SKM-1 (cell line): ENCODE data around the gene FBXO17.
"Not testable (repeated sequence)": the region's sequence is repeated elsewhere in the genome, so short reads cannot be mapped to it uniquely, and the experiment has no call there.

Experiments
- DNase-seq: peaks from one replicate; lab custom pipeline; 2025; ENCODE audit not compliant: unreplicated experiment; lab: John Stamatoyannopoulos, UW

Gene FBXO17, protein sequence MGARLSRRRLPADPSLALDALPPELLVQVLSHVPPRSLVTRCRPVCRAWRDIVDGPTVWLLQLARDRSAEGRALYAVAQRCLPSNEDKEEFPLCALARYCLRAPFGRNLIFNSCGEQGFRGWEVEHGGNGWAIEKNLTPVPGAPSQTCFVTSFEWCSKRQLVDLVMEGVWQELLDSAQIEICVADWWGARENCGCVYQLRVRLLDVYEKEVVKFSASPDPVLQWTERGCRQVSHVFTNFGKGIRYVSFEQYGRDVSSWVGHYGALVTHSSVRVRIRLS

DNA sequence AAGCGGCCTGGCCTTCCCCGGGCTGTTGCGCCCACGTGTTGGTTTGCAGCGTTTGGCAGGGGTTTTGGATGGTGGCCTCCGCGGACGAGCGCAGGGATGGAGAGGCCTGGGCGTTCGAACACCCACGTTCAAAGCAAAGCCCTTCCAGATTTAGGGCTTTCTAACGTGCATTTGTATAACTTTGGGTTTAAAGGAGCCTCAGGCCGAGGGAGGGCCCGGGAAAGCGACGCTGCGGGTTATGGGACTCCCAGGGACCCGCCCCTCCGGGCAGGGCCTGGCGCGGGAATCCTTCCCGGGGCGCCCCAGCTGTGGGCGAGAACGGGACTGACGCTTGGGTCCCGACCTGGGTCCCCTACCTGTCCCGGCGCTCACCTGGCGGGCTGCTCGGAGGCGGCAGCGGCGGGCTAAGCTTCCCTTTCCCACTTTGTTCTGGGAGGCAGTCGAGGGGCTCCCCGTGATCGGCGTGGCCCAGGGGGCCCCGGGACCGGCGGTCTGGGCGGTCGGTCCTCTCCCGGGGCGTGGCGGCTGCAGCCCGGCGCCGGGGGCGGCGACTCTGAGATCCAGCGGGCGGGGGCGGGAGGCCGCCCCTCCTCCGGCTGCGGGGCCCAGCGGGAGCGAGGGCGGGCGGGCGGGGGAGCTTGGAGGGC is at the start of gene FBXO17:
TSS of gene FBXO17 (minus strand) at position 529 of the 647 bp plus-strand sequence. CDS start 25,423 bp downstream, outside the sequence.
- DNase-seq = no peak

DNA sequence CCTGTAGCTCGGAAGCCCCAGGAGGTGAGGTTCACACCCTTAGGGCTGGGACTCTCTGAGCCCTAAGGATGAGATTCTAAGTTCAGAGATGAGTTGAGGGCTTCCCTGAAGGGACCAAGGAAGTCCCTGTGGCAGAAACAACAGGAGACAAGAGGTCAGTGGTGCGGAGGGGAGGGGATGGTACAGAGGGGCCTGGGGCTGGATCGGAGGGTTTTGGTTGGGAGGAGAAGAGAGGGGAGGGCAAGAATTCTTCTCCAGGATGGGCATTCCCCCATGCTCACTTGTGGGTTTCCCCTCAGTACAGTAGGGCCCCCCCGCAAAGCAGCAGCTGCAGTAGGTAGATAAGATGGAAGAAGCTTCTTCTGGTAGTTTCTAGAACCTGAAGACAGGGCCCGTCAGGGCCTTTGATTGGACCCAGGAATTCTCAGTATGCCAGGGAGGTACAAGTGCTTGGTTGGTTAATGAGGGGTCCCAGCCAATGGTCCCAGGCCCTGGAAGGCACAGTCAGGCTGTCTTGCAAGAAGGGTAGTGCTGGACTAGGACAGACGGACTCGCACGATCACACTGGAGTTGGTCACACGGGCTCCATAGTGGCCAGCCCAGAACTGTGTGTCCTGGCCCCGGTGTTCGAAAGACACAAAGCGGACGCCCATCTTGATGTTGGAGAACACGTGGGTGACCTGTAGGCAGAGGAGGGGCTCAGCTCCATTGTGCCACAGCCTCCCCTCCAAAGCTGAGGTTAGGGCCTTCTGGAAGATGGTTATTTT is 49.5 kb upstream of the FBXO17 start:
- DNase-seq = no peak

DNA sequence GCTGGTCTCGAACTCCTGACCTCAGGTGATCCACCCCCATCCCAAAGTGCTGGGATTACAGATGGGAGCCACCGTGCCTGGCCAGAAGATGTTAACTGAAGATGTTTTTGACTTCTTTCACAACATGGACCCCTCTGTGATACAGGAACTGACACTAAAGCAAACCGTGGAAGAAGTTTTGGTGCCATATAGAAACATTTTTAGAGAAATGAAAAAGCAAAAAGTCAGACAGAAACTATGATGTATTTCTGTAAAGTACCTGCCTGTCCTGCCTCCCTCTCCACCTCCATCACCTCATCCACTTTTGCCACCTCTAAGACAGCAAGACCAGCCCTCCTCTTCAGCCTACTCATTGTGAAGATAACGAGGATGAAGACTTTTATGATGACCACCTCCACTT is 45.5 kb upstream of the FBXO17 start:
- DNase-seq = no peak

DNA sequence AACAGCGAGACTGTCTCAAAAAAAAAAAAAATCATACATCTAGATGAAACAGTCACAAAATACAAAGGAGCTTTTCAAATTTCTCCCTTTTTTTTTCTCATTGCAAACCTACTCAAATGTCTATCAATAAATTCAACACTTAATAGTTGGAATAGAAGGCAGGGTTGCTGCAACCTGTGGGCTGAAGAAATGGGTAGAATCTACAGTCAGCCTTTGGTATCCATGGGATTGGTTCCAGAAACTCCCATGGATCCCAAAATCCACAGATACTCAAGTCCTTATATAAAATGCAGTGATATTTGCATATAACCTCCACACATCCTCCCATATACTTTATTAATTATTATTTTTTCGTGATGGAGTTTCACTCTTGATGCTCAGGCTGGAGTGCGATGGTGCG is 42.1 kb upstream of the FBXO17 start:
- no peak for DNase-seq

DNA sequence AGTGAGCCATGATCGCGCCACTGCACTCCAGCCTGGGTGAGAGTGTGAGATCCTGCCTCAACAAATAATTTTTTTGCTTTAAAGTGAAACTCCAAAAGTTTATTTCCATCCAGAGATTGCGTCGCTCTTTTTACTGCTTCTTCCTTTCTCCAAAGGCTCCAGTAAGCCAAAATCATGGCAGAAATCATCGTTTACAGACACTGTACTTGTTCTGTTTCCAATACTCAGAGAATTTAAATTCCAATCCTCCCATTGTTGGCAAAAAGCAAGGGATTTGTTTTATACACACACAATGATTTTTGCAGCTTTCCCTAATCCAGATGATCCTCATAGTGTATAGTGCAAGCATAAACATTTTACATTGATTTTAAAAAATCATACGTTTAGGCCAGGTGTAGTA is 41.5 kb upstream of the FBXO17 start:
- no peak for DNase-seq

DNA sequence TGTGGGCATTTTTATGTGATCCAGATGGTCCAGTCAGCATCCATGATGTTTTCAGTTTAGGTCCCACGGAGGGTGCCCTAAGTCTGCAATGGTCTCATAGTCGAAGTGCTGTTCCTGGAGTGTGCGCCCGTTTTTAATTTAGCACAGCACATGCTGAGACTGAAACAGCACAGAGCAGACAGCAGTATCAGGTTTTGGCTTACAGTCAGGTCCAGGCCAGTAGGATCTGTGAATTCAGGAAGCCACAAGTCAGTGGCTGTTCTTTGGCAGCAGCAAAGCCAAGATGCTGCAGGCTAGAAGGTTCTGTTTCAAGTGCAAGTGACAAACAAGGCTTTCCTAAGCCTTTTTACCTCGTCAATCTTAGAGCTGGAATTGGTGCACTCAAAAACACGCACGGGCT is 38.5 kb upstream of the FBXO17 start:
- no peak for DNase-seq

DNA sequence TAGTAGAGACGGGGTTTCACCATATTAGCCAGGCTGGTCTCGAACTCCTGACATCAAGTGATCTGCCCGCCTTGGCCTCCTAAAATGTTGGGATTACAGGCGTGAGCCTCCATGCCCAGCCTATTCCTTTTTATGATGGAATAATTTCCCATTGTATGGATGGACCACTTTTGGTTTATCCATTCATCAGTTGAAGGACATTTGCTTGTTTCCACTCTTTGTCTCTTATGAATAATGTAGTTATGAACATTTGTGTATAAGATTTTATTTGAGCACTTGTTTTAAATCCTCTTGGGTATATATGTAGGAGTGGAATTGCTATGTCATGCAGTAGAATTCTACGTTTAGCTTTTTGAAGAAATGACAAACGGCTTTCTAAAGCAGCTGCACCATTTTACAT is 33.5 kb upstream of the FBXO17 start:
- no peak for DNase-seq

DNA sequence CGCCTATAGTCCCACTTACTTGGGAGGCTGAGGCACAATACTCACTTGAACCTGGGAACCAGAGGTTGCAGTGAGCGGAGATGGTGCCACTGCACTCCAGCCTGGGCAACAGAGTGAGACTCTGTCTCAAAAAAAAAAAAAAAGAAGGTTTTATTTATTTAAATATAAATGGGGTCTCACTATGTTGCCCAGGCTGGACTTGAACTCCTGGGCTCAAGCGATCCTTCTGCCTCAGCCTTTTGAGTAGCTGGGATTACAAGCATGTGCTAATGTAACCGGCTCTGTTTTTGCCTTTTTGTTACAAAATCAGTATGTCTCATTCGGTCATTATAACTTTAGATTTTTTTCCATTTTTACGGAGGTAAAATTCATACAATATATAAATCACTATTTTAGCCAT is 32.6 kb upstream of the FBXO17 start:
- DNase-seq = no peak

DNA sequence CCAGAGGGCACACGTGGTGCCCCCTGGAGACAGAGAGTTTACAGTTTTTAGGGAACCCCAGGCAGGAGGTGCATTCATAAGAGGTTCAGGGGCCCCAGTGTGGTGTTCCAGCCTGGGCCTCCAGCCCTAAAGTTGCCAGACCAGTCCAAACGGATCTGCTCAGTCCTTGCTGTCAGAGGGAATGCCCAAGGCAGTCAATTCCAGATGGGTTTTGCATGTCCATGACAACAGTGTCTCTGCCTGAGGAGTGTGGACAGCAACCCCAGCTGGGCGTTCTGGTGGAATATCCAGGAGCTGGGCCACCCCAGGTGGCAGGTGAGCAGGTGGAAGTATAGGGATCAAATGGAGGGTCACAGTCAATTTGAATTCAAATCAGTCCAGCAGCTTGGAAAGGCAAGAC is 31.6 kb upstream of the FBXO17 start:
- DNase-seq = no peak

DNA sequence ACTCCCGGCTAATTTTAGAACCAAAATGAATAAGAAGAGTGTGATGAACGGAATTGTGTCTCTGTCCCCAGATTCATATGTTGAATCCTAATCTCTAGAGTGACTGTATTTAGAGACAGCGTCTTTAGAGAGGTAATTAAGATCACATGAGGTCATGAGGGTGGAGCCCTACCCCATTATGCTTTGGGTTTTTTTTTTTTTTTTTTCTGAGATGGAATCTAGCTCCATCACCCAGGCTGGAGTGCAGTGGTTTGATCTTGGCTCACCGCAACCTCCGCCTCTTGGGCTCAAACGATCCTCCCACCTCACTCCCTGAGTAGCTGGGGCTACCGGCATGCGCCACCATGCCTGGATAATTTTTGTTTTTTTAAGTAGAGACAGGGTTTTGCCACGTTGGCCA is 28.9 kb upstream of the FBXO17 start:
- DNase-seq = no peak

DNA sequence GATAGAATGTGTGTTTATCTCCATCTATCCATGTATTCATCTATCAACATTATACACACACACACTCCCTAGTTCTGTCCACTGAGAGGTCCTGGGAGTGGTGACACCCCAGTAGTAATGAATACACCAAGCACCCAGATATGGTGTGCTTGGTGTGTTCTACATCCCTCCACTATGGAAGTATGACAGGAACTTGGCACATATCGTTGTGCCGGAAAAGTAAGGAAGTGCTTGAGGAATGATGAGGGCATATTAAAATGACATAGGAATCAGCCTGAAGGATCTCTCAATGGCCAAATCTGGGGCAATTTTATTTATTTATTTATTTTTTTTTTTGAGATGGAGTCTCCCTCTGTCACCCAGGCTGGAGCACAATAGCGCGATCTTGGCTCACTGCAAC is 28.3 kb upstream of the FBXO17 start:
- no peak for DNase-seq

DNA sequence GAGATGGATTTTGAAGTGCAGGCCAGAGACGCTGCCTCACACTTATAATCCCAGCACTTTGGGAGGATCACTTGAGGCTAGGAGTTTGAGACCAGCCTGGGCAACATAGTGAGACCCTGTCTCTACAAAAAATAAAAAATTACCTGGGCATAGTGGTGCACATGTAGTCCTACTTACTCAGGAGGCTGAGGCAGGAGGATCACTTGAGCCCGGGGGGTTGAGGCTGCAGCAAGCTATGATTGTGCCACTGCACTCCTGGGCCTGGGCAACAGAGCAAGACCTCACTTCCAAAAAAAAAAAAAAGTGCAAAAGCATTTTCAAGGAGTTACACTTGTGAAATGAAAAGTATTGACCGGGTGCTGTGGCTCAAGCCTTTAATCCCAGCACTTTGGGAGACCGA is 27.6 kb upstream of the FBXO17 start:
- DNase-seq = no peak

DNA sequence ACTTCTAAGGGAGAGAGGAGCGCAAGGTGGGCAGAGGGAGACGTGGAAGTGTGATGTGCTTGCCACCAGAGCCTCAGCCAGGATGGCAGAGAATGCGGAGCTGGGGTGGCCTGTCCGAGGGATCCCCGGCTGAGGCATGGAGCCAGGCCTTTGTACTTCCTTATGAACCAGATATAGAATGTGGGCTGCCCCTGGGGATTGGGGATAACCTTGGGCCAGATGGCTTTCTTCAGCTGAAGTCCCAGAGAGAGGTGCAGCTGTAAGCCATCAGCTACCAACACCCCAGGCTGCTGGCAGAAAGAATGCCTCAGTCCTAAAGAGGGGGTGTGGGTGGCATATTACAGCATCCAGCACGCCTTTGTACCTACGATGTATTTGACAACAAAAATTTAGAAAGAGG is 25.5 kb upstream of the FBXO17 start:
- DNase-seq = no peak

DNA sequence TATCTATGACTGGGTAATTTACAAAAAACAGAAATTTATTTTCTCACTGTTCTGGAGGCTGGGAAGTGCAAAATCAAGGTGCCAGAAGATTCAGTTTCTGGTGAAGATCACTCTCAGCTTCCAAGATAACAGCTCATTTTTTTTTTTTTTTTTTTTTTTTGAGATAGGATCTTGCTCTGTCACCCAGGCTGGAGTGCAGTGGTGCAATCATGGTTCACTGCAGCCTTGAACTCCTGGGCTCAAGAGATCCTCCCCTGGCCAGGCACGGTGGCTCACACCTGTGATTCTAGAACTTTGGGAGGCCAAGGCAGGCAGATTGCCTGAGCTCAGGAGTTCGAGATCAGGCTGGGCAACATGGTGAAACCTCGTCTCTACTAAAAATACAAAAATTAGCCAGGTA is 22.0 kb upstream of the FBXO17 start:
- not testable (repeated sequence) for DNase-seq

DNA sequence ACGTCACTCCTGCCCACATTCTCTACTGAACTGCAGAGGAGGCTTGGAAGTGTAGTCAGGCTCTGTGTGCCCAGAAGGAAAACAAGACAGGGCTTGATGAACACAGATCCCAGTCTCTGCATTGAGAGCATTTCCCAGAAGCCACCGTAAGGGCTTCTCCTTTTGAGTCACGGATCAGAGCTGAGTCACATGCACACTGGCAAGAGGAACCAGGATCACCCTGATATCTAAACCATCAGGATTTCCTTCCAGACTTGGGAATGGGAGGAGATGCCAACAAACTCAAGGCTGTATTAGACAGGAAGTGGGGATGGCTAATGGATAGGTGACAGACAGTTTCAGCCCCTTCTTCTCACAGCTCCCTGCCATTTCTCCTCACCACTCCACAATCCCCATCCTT is 17.7 kb upstream of the FBXO17 start:
- DNase-seq = no peak

DNA sequence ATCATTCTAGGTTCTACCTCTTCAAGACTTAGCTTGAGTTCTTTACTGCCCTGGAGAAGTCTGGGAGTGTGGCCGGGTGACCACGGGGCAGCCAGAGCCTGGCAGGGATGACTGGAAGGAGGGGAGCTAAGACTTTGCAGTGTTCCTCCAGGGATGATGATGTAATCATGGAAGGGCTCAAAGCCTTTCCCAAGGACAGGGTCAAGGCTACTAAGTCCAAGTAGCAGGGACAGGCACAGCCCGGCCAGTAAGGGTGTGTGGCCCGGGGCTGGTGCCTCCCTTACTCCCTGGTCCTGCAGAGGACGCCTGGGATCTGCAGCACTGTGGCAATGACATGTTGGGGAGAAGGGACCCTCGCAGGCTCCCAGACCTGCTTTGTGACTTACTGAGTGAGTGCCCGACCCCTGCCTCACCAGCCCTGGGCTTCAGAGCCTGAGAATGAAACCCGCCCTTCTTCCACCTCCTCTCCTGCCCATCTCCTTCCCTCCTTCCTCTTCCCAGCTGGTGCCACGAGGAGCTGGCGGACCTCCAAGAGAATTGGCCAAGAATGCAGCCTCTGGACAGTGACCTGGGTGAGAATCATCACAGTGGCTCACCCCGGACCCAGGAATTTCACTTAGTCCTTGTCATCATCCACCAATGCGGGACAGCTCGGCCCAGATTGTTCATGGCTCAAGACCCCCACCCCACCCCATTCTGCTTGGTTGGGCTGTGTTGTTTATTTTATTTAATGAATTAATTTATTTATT is 15.6 kb upstream of the FBXO17 start:
- no peak for DNase-seq

DNA sequence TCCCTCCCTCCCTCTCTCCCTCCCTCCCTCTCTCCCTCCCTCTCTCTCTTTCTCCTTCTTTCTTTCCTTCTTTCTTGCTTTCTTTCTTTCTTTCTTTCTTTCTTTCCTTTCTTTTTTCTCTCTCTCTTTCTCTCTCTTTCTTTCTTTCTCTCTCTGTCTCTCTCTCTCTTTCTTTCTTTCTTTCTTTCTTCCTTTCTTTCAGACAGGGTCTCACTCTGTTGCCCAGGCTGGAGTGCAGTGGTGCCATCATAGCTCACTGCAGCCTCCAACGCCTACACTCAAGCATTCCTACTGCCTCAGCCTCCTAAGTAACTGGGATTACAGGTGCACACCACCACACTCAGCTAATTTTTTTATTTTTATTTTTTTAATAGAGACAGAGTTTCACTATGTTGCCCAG is 14.1 kb upstream of the FBXO17 start:
- DNase-seq = not testable (repeated sequence)

DNA sequence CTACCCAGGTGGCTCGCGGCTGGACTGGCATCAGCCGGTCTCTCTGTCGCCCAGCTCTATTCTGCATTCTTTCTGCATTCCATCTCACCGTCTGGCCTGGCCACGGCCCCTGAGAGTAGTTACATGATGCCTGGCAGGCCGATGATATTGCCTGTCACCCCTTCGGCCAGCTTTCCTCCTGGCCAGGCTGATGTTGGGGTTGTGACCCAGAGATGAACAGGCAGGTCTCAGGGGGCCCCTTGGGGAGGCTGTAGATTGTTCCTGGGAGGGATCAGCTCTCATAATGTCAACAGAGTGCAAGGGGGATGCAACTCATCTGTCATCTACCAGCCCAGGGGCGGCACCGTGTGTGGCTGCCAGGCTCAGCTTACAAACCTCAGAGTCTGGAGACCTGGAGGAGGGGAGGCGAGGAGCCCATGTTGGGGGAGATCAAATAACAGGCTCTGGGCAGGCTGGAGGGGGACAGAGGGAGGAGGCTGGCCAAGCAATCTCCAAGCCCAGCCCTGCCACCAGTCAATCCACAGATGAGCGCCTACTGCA is 13.6 kb upstream of the FBXO17 start:
- no peak for DNase-seq

DNA sequence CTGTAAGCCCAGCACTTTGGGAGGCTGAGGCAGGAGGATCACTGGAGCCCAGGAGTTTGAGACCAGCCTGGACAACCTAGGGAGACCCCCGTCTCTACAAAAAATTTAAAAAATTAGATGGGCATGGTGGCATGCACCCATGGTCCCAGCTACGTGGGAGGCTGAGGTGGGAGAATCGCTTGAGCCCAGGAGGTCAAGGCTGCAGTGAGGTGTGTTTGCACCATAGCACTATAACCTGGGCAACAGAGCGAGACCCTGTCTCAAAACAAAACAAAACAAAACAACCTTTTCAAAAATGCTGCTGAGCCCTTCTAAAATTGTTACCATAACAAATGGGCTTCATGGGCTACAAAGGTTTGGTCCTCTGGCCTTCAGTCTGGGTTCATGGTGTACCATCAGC is 13.1 kb upstream of the FBXO17 start:
- DNase-seq = not testable (repeated sequence)

DNA sequence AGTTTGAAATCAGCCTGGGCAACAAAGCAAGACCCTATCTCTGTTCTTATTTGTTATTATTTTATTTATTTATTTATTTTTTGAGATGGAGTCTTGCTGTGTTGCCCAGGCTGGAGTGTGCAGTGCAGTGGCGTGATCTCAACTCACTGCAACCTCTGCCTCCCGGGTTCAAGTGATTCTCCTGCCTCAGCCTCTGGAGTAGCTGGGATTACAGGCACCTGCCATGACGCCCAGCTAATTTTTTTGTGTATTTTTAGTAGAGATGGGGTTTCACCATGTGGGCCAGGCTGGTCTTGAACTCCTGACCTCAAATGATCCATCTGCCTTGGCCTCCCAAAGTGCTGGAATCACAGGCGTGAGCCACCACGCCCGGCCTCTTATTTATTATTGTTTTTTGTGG is 12.2 kb upstream of the FBXO17 start:
- DNase-seq = not testable (repeated sequence)

DNA sequence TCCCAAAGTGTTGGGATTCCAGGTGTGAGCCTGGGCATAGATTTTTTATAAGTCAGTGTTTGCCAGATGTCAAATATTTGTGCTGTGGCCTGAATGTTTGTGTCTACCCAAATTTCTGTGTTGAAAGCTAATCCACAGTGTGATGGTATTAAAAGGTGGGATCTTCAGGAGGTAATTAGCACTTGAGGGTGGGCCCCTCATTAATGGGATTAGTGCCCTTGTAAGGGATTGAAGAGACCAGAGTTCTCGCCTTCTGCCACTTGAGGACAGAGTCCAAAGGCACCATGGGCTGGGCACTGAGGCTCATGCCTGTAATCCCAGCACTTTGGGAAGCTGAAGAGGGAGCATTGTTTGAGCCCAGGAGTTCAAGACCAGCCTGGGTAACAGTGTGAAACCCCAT is 9.7 kb upstream of the FBXO17 start:
- DNase-seq = no peak
